ENCODE data around the gene NAA40. TPM values are rescaled to one million over a fixed set of nuclear protein-coding genes. Genes with fewer than 3 reads are reported as not detected.

Gene NAA40
- total RNA-seq (2014; rRNA removed; shearing (Covaris generic)), result 4.7 and 5.3 TPM in 2 replicates
- 23.3 and 29.0 TPM in 2 replicates for polyA plus RNA-seq (2014; cell fraction: nucleus; rRNA removed)

DNA sequence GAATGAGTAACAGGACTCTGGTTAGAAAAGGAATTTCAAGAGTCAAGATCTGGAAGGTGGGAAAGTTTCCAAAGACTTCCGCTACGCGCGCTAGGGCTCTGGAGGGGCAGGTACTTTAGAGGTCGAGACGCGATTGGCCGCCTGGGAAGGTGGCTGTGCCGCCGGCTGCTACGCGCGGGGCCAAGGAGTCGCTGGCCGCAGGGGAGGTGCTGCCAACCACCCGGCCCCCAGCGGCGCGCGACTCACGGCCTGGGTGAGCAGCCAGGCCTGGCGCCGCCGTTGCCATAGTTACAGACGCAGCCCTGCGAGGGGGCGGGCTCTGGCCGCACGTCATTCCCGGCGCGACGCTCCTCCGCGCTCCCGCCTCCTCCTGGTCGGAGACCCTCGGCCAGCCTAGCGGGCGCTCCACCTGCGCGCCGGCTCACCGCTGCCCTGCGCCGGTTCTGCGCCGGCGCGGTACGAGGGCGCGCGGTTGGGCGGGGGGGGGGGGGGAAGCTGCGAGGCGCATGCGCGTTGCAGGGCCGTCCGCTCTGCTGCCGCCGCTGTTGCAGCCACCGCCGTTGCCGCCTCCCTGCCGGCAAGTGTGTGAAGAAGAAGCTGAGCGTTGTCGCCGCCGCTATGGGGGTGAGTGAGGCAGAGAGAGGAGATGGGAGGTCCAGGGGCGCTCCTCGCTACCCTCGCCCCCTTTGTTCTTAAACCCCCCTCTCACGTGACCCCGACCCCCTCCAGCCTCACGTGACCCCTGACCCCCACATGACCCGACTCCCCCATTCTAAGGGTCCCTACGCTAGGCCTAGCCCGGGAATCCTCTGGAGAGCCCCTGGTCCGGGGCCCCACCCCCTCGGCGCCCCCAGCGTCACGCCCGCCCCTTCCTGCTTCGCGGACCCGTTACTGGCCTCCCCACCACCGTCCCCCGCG lies at the start of gene NAA40:
TSS of gene NAA40 (plus strand) at position 524 of the 918 bp plus-strand sequence. CDS start at position 619, 95 bp downstream.
- peak; percentile 87 for DNase-seq (ENCODE audit: extremely low read depth, low read depth)

- no peak for DNase-seq (ENCODE audit: extremely low read depth, low read depth)
These were observed 49.5 kb upstream of the NAA40 start for GRCh38 chr11:63889344-63889743.

DNA sequence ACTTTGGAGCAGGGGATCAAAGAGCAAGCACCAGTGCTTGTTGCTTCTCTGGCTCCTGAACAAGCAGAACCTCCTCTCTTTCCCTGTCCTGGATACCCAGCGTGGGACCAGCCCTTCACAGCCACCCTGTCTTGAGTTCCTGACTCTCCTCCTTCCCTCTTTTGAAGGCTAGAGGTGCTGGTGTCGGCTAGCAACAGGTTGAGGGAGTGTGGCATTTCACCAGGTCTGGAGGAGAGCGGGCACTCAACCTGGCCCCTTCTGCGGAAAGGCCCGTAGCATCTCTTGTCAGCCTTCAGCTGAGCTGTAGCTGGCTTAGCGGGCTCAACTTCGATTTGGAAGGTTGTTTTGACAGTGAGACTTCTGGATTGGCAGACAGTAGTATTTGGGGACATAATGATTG lies 48.4 kb upstream of the NAA40 start:
- no peak for DNase-seq (ENCODE audit: extremely low read depth, low read depth)

- DNase-seq (ENCODE audit: extremely low read depth, low read depth), result no peak
These were observed 46.6 kb upstream of the NAA40 start for GRCh38 chr11:63892228-63892627.

DNA sequence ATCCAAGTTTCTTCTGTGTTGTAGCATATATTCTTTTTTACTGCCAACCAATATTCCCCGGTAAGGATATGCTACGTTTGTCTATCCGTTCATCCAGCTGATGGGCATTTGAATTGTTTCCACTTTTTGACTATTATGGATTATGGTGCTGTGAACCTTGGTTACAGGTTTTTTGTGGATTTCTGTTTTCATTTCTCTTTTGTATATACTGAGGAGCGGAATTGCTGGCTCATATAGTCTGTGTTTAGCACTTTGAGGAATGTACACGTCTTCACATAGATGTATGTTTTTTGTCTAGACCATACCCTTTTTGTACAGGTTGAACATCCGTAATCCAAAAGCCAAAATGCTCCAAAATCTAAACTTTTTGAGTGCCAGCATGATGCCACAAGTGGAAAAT lies 45.4 kb upstream of the NAA40 start:
- DNase-seq (ENCODE audit: extremely low read depth, low read depth), result no peak

GRCh38 chr11:63896071-63896470 lies 42.7 kb upstream of the NAA40 start:
- no peak for DNase-seq (ENCODE audit: extremely low read depth, low read depth)

DNA sequence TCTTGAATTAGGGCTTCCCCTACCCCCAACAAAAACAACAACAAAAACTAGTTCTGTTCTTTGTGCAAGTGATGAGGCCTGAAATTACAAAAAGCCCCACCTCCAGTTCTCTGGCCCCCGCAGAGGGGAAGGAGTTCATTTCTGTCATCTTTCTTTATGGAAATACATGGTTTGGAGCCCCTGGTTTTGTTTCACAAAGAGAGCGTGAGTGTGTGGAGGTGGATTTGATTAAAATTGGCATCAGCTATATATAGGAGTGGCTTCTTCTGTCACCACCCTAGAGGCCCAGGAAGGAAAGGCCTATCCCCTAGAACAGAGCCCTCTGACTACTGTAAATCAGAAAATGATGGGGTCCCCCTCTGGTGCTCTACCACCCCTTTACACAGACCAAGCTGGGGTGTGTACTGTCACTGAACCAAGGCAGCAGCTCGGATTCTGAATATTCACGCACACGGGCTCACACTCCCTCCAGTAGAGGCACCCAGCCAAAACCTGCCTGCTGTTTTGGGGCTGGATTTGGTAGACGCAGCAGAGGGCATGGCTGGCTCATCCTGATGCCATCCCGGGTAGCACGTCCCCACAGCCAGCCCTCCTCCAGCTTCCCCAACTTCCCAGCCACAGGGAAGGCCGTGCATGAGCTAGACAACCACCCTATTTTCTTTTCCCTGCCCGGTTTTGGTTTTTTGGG lies 41.2 kb upstream of the NAA40 start:
- DNase-seq (ENCODE audit: extremely low read depth, low read depth), result no peak

GRCh38 chr11:63901660-63902059 lies 37.1 kb upstream of the NAA40 start:
- no peak for DNase-seq (ENCODE audit: extremely low read depth, low read depth)

DNA sequence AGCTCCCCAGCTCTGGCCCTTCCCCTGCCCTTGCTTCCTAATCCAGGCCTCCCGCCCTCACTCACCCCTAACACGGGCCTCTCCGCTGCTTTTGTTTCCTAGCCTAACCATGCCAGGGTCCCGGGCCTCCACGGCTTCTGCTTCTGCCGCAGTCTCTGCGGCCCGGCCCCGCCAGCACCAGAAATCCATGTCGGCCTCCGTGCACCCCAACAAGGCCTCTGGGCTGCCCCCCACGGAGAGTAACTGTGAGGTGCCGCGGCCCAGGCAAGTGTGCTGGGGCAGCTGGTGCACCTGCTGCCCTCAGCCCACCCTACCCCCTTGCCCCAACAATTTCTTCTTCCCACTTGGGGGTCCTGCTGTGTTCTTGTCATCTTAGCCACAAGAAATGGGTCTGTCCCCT lies 34.9 kb upstream of the NAA40 start:
- DNase-seq (ENCODE audit: extremely low read depth, low read depth), result no peak

GRCh38 chr11:63904743-63905142 lies 34.1 kb upstream of the NAA40 start:
- no peak for DNase-seq (ENCODE audit: extremely low read depth, low read depth)

DNA sequence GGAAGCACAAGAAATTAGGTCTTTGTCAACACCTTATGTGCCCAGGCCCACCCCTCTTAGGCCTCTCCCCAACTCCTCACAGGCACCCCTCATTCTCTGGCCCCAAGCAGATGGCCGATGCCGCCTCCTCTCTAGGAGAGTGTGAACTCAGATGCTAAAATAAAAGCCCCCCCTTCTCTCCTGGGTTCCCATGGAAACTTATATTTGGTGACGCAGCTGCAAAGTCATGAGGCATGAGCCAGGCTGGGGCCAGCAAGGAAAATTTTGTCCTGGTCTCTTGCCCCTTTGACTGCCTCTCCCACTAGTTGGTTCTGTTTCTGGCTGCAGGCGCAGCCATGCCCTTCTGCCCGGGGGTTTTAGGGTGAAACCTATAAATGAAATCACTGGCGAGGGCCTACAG lies 33.6 kb upstream of the NAA40 start:
- no peak for DNase-seq (ENCODE audit: extremely low read depth, low read depth)

DNA sequence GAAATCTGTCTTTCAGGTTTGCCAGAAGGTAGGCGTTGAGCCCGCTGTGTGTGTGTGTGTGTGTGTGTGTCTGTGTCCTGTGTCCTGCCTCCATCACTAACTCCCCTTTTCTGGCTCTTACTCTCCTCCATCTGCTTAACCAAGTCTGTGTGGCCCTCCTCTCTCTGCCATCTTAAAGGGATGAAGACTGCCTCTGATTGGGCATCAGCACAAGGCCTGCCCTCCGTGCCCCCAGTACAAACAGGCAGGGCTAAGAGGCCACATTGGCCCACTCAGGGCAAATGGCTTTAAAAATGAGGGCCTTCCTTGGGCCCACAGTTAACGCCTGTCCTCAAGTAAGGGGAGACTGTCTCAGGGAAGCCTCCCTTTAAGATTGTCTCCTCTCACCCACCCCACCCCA lies 32.7 kb upstream of the NAA40 start:
- DNase-seq (ENCODE audit: extremely low read depth, low read depth), result no peak

DNA sequence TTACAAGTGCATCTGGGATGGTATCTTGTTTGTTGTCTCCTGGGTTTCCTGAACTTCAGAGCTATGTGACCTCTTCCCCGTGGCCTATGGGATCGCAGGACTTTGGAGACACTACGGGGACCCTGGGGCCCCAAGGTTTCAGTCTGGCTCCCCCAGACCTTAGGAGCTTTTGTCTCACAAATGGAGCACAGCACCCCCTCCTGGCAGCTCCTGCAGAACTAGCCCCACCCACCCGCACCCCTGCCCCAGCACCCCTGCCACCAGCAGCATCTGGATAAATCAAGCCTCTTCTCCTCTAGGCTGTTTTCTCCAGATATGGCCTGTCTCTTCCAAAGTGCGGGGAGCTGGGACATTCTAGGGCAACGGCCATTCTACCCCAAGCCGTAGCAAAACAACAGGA lies 32.2 kb upstream of the NAA40 start:
- DNase-seq (ENCODE audit: extremely low read depth, low read depth), result no peak

DNA sequence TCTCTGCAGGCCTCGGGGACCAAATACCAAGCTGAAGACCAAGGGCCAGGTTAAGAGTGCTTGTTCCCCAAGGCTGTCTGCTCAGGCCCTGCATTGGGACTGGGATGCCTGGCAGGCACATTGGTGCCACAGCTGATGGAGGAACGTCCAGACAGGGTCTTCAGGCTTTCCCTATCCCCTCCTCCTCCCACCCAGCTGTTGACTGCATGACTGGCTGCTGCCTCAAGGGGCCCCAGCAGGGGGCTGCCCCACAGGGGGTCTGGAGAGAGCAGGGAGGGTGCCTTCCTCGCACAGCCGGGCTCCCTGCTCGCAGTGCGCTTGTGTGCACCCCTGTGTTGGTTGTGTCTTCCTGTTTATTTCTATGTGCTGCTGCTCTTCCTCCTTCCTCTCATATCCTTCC lies 31.7 kb upstream of the NAA40 start:
- DNase-seq (ENCODE audit: extremely low read depth, low read depth), result no peak

GRCh38 chr11:63907808-63908530 lies 30.8 kb upstream of the NAA40 start:
- no peak for DNase-seq (ENCODE audit: extremely low read depth, low read depth)

GRCh38 chr11:63908631-63909401 lies 30.0 kb upstream of the NAA40 start:
- DNase-seq (ENCODE audit: extremely low read depth, low read depth), result no peak

GRCh38 chr11:63909591-63910506 lies 29.0 kb upstream of the NAA40 start:
- DNase-seq (ENCODE audit: extremely low read depth, low read depth), result no peak

GRCh38 chr11:63910675-63911074 lies 28.1 kb upstream of the NAA40 start:
- DNase-seq (ENCODE audit: extremely low read depth, low read depth), result no peak

DNA sequence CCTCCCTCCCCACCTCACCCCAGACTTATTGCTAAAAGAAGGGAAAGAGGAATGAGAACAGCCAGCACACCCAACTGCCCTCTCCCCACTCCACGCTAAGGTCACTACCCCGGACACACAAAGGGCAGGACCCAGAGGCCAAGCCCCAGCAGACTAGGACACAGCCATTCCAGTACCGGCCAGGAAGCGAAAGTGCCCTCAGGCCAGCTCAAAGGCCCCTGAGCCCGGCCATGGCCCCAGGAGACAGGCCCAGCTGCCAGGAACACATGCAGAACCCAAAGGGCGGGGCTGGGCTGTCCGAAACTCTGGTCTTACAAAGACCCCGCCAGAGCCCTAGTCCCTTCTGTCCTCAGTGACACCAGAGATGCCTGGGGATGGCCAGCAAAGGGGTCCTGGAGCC lies 27.4 kb upstream of the NAA40 start:
- no peak for DNase-seq (ENCODE audit: extremely low read depth, low read depth)

Data from NCI-H460 (cell line).